ENCODE results near the gene SPEF2. TPM values are rescaled to one million over a fixed set of nuclear protein-coding genes. Genes with fewer than 3 reads are reported as not detected.

The SPEF2 gene
- total RNA-seq, 1 donor from 2014 or later = 15.1 TPM

DNA sequence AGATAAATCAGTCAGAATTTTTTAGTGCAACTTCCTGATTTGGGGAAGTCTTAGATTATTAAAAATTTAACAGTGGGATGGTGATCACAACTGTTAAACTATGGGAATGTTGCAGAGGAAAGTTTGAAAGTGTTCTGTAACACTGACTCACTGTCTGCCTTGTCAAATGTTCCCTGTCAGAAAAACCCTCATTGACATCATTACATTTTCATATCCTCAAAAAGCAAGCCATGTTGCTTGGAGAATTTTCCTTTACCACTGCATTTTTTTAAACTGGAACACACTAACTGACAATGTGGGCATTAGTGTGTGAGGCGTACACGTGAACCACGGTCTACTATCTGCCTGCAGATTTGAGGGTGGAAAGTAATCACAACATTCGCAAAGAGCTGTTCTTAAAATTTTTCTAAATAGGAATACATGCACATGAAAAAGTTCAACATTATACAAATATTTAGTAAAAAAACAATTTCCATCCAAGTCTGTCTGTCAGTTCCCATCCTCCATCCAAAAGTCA lies 210.5 kb downstream of the SPEF2 start:
- DNase-seq (ENCODE audit: extremely low spot score, unreplicated experiment) = no peak
- Mint-ChIP-seq H3K9me3 (no peaks in the 10 kb centered on the region), H3K4me1 (ENCODE audit: unreplicated experiment) (no peaks in the 10 kb centered on the region), H3K36me3 (no peaks in the 10 kb centered on the region), H3K27me3 (peaks cover 8% of the 10 kb centered on the region), H3K27ac (no peak overlapping the region), H3K4me3 (no peak overlapping the region)
- TF ChIP-seq, protein P1, sequence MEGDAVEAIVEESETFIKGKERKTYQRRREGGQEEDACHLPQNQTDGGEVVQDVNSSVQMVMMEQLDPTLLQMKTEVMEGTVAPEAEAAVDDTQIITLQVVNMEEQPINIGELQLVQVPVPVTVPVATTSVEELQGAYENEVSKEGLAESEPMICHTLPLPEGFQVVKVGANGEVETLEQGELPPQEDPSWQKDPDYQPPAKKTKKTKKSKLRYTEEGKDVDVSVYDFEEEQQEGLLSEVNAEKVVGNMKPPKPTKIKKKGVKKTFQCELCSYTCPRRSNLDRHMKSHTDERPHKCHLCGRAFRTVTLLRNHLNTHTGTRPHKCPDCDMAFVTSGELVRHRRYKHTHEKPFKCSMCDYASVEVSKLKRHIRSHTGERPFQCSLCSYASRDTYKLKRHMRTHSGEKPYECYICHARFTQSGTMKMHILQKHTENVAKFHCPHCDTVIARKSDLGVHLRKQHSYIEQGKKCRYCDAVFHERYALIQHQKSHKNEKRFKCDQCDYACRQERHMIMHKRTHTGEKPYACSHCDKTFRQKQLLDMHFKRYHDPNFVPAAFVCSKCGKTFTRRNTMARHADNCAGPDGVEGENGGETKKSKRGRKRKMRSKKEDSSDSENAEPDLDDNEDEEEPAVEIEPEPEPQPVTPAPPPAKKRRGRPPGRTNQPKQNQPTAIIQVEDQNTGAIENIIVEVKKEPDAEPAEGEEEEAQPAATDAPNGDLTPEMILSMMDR (conservative IDR thresholded peaks at IDR 0.05) = no peak

DNA sequence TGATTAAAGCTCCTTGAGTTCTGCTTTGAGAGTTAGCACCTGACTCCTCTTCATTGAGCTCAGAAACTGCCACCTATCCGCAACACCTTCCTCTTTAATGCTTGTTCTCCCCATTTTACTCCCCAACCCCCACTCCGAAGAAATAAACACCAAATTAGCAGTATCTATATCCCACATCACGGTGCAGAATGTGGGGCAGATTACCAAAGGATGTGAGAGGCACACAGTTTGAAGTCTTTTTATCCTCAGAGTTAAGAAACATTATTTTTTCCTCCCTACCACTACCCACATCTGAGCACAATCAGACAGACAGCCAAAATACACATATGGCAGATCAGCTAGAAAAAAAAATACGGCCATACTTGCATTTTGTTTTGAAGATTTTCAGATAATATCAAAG lies 212.9 kb downstream of the SPEF2 start:
- peaks cover 8% of the 10 kb centered on the region for H3K27me3 Mint-ChIP-seq
- H3K27ac Mint-ChIP-seq = no peak overlapping the region
- DNase-seq (ENCODE audit: extremely low spot score, unreplicated experiment) = no peak
- TF ChIP-seq, protein P1 (conservative IDR thresholded peaks at IDR 0.05) = no peak
- no peaks in the 10 kb centered on the region for H3K4me1 Mint-ChIP-seq (ENCODE audit: unreplicated experiment)
- H3K36me3 Mint-ChIP-seq = no peaks in the 10 kb centered on the region
- no peak overlapping the region for H3K4me3 Mint-ChIP-seq
- H3K9me3 Mint-ChIP-seq = no peaks in the 10 kb centered on the region

DNA sequence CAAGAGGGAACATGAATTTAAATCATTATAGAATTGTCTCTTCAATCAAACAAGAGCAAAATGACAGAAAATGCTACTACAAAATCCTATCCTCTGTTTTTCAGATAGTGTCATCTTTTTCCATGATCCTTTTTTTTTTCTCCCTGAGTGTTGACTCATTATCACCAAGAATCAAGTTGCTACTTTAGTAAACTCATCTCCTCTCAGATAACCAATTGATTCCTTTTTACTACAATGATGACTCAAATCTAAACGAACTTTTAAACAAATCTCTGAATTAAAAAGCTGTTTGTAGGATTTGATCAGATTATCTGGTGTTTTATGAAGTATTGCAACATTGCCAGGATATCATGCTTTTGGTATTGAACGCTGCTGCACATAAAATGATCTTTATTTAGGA lies 215.1 kb downstream of the SPEF2 start:
- DNase-seq (ENCODE audit: extremely low spot score, unreplicated experiment) = no peak
- Mint-ChIP-seq H3K9me3 (no peaks in the 10 kb centered on the region), H3K4me3 (no peak overlapping the region), H3K27ac (no peak overlapping the region), H3K27me3 (peaks cover 8% of the 10 kb centered on the region), H3K36me3 (no peaks in the 10 kb centered on the region), H3K4me1 (ENCODE audit: unreplicated experiment) (no peaks in the 10 kb centered on the region)
- TF ChIP-seq, protein P1 (conservative IDR thresholded peaks at IDR 0.05) = no peak

DNA sequence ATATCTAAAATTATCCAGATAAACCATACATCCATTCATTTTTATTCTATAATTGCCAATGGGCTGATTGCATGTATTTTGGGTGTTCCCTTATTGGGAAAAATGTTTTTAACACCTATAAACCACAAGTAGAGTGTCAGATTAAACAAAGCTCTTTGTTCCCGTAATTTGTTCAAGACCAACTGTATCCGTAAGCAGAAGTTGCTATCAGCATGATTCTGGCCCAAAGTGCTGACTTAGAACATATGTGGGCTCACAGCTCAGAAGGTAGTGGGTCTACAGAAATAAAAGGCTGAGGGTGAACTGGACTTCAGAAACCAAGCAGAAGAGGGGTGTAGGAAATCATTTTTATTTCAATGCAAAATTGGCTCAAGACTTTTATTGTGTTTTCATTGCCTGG lies 215.6 kb downstream of the SPEF2 start:
- Mint-ChIP-seq H3K9me3 (no peaks in the 10 kb centered on the region), H3K27ac (no peak overlapping the region), H3K36me3 (no peaks in the 10 kb centered on the region), H3K4me1 (ENCODE audit: unreplicated experiment) (no peaks in the 10 kb centered on the region), H3K27me3 (peaks cover 8% of the 10 kb centered on the region), H3K4me3 (no peak overlapping the region)
- TF ChIP-seq, protein P1 (conservative IDR thresholded peaks at IDR 0.05) = no peak
- no peak for DNase-seq (ENCODE audit: extremely low spot score, unreplicated experiment)

DNA sequence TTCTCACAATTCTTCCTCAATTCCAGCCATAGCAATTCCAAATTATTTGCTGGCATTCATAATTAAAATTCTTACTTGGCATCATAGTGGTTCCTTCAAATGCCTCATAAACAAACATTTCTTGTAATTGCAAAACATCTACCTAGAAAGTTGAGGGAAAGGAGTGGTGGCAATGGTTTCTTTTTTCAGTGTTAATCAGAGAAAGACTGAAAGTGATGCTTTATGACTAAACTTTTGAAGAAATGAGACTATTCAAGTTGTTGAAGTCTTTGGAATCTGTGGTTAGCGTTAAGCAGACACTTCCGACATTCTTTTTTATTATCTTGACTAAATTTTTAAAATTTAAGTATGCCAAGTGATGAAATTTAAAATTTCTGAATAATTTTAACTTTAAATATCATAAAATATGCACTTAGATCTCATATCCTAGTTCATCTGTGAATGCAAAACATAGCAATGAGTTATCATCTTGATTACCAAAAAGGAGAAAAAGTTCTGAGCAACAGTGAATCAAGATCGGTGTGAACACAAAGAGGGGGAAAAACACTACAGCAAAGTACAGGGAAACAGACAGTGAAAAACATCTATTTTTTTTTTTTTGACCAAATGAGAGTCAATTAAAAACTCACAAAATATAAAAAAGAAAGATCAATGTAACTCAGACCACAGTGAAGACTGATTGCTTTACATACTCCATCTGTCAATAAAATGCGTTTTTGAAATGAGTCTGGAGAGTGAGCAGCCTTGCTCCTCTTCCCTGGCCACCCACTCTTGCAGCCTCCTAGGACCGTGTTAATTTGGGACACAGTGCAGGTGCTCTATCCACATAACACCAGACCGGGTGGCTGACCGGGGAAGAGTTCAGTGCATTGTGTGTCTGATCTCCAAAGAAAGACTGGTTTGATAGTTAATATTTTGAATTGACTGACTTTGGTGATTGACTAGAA lies 218.4 kb downstream of the SPEF2 start:
- H3K27ac Mint-ChIP-seq = no peak overlapping the region
- no peak overlapping the region for H3K4me3 Mint-ChIP-seq
- H3K9me3 Mint-ChIP-seq = no peaks in the 10 kb centered on the region

More for the DNA sequence above, 218.4 kb downstream of the SPEF2 start:
- DNase-seq (ENCODE audit: extremely low spot score, unreplicated experiment) = no peak
- H3K27me3 Mint-ChIP-seq = peaks cover 4% of the 10 kb centered on the region
- TF ChIP-seq, protein P1 (conservative IDR thresholded peaks at IDR 0.05) = no peak
- H3K4me1 Mint-ChIP-seq (ENCODE audit: unreplicated experiment) = no peaks in the 10 kb centered on the region
- no peaks in the 10 kb centered on the region for H3K36me3 Mint-ChIP-seq

All from type B pancreatic cell (in vitro differentiated cells).